Fibroblast of lung (primary cell): Measurements from ENCODE around the gene COL4A1. TPM values are rescaled to one million over a fixed set of nuclear protein-coding genes. Genes with fewer than 3 reads are reported as not detected.
A peak's percentile ranks its signal among the peaks of the same experiment; 100 is the strongest.
"Not testable (repeated sequence)": the region's sequence is repeated elsewhere in the genome, so short reads cannot be mapped to it uniquely, and the experiment has no call there.

ENCODE experiments used
- DNase-seq, 2 donors: peaks; one replicate each; pipeline versions ENCODE4 v3.0.0 to v3.0.0-alpha.2; 2010; ENCODE audit warnings: low read depth in 2 of 2
- H2AFZ ChIP-seq: 2 replicates; pipeline ENCODE4 v1.5.1; 2012; ENCODE audit warnings: low read length, control low read depth, inconsistent platforms
- H3K27ac ChIP-seq: 2 replicates; pipeline ENCODE4 v1.5.1; 2011; ENCODE audit warnings: low read length, control low read depth; ENCODE audit not compliant: insufficient read depth
- H3K27me3 ChIP-seq: 2 replicates; pipeline ENCODE4 v1.5.1; 2011; ENCODE audit warnings: mild to moderate bottlenecking, low read length; ENCODE audit not compliant: control insufficient read depth, insufficient read depth
- H3K36me3 ChIP-seq: 2 replicates; pipeline ENCODE4 v1.5.1; 2011; ENCODE audit warnings: low read length; ENCODE audit not compliant: control insufficient read depth, insufficient read depth
- H3K4me1 ChIP-seq: 2 replicates; pipeline ENCODE4 v1.5.1; 2011; ENCODE audit warnings: low read length; ENCODE audit not compliant: control insufficient read depth, insufficient read depth; ENCODE audit errors: extremely low read depth
- H3K4me2 ChIP-seq: 2 replicates; pipeline ENCODE4 v1.5.1; 2011; ENCODE audit warnings: low read length, control low read depth; ENCODE audit not compliant: insufficient read depth; ENCODE audit errors: extremely low read depth
- H3K4me3 ChIP-seq, 4 experiments: fragments of 200-600 bp in 1 of 4; sonication (generic) in 1 of 4; replicated peaks in 1 of 4; 2 replicates each; pipeline ENCODE4 v1.5.1; 2011 to 2016; ENCODE audit warnings: low read length in 4 of 4, low read depth in 3 of 4, mild to moderate bottlenecking in 3 of 4, control low read depth in 2 of 4, inconsistent platforms in 1 of 4, mixed read lengths in 1 of 4; ENCODE audit not compliant: insufficient read depth in 1 of 4; ENCODE audit errors: control extremely low read depth in 1 of 4
- H3K79me2 ChIP-seq: 2 replicates; pipeline ENCODE4 v1.5.1; 2012; ENCODE audit warnings: mild to moderate bottlenecking, low read length, inconsistent platforms; ENCODE audit not compliant: control insufficient read depth, insufficient read depth
- H3K9ac ChIP-seq: 2 replicates; pipeline ENCODE4 v1.5.1; 2011; ENCODE audit warnings: mild to moderate bottlenecking, low read length, control low read depth; ENCODE audit not compliant: insufficient read depth
- H3K9me3 ChIP-seq: 2 replicates; pipeline ENCODE4 v1.5.1; 2012; ENCODE audit warnings: low read depth, low read length; ENCODE audit not compliant: control insufficient read depth, insufficient read depth
- H4K20me1 ChIP-seq: 2 replicates; pipeline ENCODE4 v1.5.1; 2011; ENCODE audit warnings: low read length; ENCODE audit not compliant: control insufficient read depth, insufficient read depth; ENCODE audit errors: extremely low read depth
- EZH2 ChIP-seq: IDR thresholded peaks from 2 replicates; pipeline ENCODE4 v1.5.1; 2012; ENCODE audit warnings: low read length, control low read depth, mild to moderate bottlenecking; ENCODE audit errors: missing control alignments
- polyA plus RNA-seq, 2 donors: library from polyadenylated mRNA; depleted of rRNA in 1 of 2; stranded (reverse) in 1 of 2; unstranded in 1 of 2; fragments of >200 nt; gene quantifications; 2 replicates each; pipeline ENCODE4 v1.2.1, GENCODE V29; 2011 to 2012; ENCODE audit warnings: missing spikeins in 1 of 2
- total RNA-seq: library from RNA; depleted of rRNA; stranded (reverse); fragments of >200 nt; gene quantifications from 2 replicates; pipeline ENCODE4 v1.2.1, GENCODE V29; 2014
- TF ChIP-seq, protein P1 (sequence below), 2 donors: IDR thresholded peaks in 1 of 2; conservative IDR thresholded peaks in 1 of 2; 1 replicate in 1 of 2; 2 replicates in 1 of 2; pipeline ENCODE4 v1.5.1; 2011 to 2012; ENCODE audit warnings: low read length in 2 of 2, control low read depth in 1 of 2, inconsistent platforms in 1 of 2, low read depth in 1 of 2, mild to moderate bottlenecking in 1 of 2

COL4A1 gene
- total and polyA plus RNA-seq, 2 donors (not counting 1 experiment from before 2014, with no cell fraction given): 34.0 to 607 TPM

DNA sequence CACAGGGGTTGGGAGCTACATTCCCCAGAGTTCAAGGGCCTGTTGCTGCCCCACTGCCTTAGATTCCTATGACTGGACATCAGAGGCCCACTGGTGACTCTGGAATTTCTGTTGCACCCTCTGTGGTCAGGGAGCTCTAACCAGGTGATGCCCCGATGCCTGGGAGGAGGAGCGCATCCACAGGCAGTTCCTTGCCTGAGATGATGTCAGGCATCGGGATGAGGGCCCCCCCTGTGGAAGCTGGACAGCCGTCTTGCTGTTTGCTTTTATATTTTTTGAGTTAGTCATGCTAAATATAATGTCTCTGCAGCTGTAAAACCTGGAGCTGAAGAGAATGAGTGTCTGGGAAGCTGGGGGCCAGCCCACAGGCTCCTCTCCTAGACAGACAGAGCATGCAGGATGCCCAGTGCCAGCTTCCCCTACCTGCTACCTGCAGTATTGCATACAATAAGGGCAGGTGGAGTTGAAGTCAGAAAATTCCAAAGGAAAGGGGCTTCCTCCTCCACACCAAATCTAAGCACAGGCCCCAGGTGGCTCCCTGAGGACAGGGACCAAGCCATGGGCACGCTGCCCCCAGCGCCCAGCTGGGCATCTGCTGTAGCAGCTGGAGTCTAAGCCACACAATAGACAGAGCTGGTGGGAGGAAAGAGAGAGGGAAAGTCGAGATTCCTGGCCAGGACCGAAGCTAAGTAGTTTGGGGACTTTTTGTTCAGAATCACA lies 16.4 kb upstream of the COL4A1 start:
- H3K36me3 ChIP-seq: no peaks in the 10 kb centered on the region
- TF ChIP-seq, protein P1, sequence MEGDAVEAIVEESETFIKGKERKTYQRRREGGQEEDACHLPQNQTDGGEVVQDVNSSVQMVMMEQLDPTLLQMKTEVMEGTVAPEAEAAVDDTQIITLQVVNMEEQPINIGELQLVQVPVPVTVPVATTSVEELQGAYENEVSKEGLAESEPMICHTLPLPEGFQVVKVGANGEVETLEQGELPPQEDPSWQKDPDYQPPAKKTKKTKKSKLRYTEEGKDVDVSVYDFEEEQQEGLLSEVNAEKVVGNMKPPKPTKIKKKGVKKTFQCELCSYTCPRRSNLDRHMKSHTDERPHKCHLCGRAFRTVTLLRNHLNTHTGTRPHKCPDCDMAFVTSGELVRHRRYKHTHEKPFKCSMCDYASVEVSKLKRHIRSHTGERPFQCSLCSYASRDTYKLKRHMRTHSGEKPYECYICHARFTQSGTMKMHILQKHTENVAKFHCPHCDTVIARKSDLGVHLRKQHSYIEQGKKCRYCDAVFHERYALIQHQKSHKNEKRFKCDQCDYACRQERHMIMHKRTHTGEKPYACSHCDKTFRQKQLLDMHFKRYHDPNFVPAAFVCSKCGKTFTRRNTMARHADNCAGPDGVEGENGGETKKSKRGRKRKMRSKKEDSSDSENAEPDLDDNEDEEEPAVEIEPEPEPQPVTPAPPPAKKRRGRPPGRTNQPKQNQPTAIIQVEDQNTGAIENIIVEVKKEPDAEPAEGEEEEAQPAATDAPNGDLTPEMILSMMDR (conservative IDR thresholded peaks at IDR 0.05 in 1 of 2, IDR thresholded peaks at IDR 0.05 in 1 of 2; ENCODE audit: low read depth in 1 of 2, low read length in 2 of 2): peak in 1 of 2 donors; percentile 4
- TF ChIP-seq EZH2: no peak
- H3K4me3 ChIP-seq: no peak overlapping the region
- no peak overlapping the region for H3K9ac ChIP-seq
- peak; percentile 50 to 96 for DNase-seq
- no peak overlapping the region for H3K4me2 ChIP-seq
- H3K9me3 ChIP-seq: no peaks in the 10 kb centered on the region
- no peaks in the 10 kb centered on the region for H4K20me1 ChIP-seq
- H3K4me1 ChIP-seq: peaks cover 44% of the 10 kb centered on the region
- H2AFZ ChIP-seq: no peak overlapping the region
- peak overlapping the region; percentile 49 for H3K27ac ChIP-seq
- H3K79me2 ChIP-seq: peaks cover 58% of the 10 kb centered on the region
- no peaks in the 10 kb centered on the region for H3K27me3 ChIP-seq

GRCh38 chr13:110322828-110323171 lies 15.8 kb upstream of the COL4A1 start:
- H3K4me2 ChIP-seq: no peak overlapping the region

DNA sequence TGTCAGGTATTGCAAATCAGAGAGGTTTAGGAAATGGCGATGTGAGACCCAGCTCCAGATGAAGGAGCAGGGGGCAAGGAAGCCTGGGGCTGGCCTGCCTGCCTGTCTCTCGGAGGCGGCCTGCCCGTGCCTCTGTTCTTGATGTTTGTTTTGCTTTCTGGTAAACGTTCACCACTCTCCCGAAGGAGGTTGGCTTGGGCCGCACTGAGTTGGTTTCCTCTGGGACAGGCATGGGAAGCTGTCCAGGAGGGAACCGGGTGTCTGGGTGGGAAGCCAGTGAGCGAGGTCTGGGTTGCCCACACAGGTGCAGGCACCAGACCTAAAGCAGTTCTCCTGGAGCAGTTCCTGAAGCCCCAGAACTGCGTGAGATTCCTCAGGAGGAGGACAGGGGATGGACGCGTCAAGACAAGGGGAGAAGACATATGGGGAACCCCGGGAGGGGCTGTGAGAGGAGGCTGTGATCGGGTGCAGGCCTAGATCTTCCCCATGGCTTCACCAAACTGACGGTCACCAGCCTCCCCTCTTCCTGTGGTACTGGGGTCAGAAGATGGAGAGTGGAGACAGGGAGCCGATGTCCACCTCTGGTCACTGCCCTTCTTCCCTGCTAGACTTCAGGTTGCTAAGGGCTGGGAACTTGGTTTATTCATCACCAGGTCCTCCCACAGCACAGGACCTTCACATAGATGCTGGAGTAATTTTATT lies 15.3 kb upstream of the COL4A1 start:
- Histone ChIP-seq H3K4me3 (no peak overlapping the region), H3K36me3 (no peaks in the 10 kb centered on the region), H3K79me2 (peaks cover 65% of the 10 kb centered on the region), H3K27me3 (no peaks in the 10 kb centered on the region), H3K9me3 (no peaks in the 10 kb centered on the region), H3K9ac (no peak overlapping the region), H3K27ac (peak overlapping the region; percentile 49), H4K20me1 (no peaks in the 10 kb centered on the region), H2AFZ (no peak overlapping the region), H3K4me2 (no peak overlapping the region), H3K4me1 (peaks cover 41% of the 10 kb centered on the region)
- no peak for DNase-seq
- TF ChIP-seq, protein P1 (conservative IDR thresholded peaks at IDR 0.05 in 1 of 2, IDR thresholded peaks at IDR 0.05 in 1 of 2; ENCODE audit: low read depth in 1 of 2, low read length in 2 of 2): no peak
- no peak for TF ChIP-seq EZH2

More at GRCh38 chr13:110322828-110323171, 15.8 kb upstream of the COL4A1 start:
- peaks cover 60% of the 10 kb centered on the region for H3K79me2 ChIP-seq
- H3K9ac ChIP-seq: no peak overlapping the region
- H4K20me1 ChIP-seq: no peaks in the 10 kb centered on the region
- H3K27me3 ChIP-seq: no peaks in the 10 kb centered on the region
- no peak overlapping the region for H3K4me3 ChIP-seq
- TF ChIP-seq, protein P1 (conservative IDR thresholded peaks at IDR 0.05 in 1 of 2, IDR thresholded peaks at IDR 0.05 in 1 of 2; ENCODE audit: low read depth in 1 of 2, low read length in 2 of 2): no peak
- TF ChIP-seq EZH2: no peak
- H2AFZ ChIP-seq: no peak overlapping the region
- no peaks in the 10 kb centered on the region for H3K9me3 ChIP-seq
- no peak for DNase-seq
- H3K27ac ChIP-seq: peak overlapping the region; percentile 49
- peaks cover 43% of the 10 kb centered on the region for H3K4me1 ChIP-seq
- no peaks in the 10 kb centered on the region for H3K36me3 ChIP-seq

- H3K27me3 ChIP-seq, H3K4me3 ChIP-seq, H3K36me3 ChIP-seq, H3K4me2 ChIP-seq, H2AFZ ChIP-seq, H3K9ac ChIP-seq, H3K9me3 ChIP-seq, H4K20me1 ChIP-seq, DNase-seq: not testable (repeated sequence)
- Histone ChIP-seq H3K4me1 (peaks cover 36% of the 10 kb centered on the region), H3K27ac (peak overlapping the region; percentile 49), H3K79me2 (peaks cover 65% of the 10 kb centered on the region)
These were observed 14.6 kb upstream of the COL4A1 start for GRCh38 chr13:110321573-110321972.
